GM12801 (cell line): ENCODE results near the gene FEN1.

Experiments used
- CTCF ChIP-seq: IDR thresholded peaks from one replicate; pipeline ENCODE4 v1.5.1; 2011; ENCODE audit warnings: control low read depth; ENCODE audit not compliant: insufficient read length; ENCODE audit errors: extremely low read depth

Gene FEN1

GRCh38 chr11:61806785-61807184 lies 14.1 kb downstream of the FEN1 start:
- no peak for TF ChIP-seq CTCF

GRCh38 chr11:61810671-61811175 lies 18.0 kb downstream of the FEN1 start:
- TF ChIP-seq CTCF = no peak

GRCh38 chr11:61811831-61812230 lies 19.1 kb downstream of the FEN1 start:
- no peak for TF ChIP-seq CTCF

GRCh38 chr11:61812736-61813411 lies 20.2 kb downstream of the FEN1 start:
- no peak for TF ChIP-seq CTCF

GRCh38 chr11:61814247-61814957 lies 21.7 kb downstream of the FEN1 start:
- no peak for TF ChIP-seq CTCF

- no peak for TF ChIP-seq CTCF
Observed at GRCh38 chr11:61814958-61815789, 22.5 kb downstream of the FEN1 start.
